AG10803 (cell line): Measurements from ENCODE around the gene FBXO38.
A peak's percentile ranks its signal among the peaks of the same experiment; 100 is the strongest.

Source experiments
- DNase-seq: peaks from one replicate; pipeline ENCODE4 v3.0.0; 2010; ENCODE audit warnings: low read depth
- H3K4me3 ChIP-seq: 2 replicates; pipeline ENCODE4 v1.5.1; 2011; ENCODE audit warnings: mild to moderate bottlenecking, low read length, control low read depth
- CTCF ChIP-seq: conservative IDR thresholded peaks from 2 replicates; pipeline ENCODE4 v1.5.1; 2011; ENCODE audit warnings: mild to moderate bottlenecking, low read length, control low read depth, inconsistent platforms

Gene FBXO38

GRCh38 chr5:148454576-148454975, 70.8 kb downstream of the FBXO38 start:
- H3K4me3 ChIP-seq = no peak overlapping the region
- no peak for TF ChIP-seq CTCF

GRCh38 chr5:148455185-148455584, 71.4 kb downstream of the FBXO38 start:
- H3K4me3 ChIP-seq = no peak overlapping the region
- TF ChIP-seq CTCF = no peak
- DNase-seq = peak; percentile 52

More at GRCh38 chr5:148454576-148454975, 70.8 kb downstream of the FBXO38 start:
- DNase-seq = no peak

GRCh38 chr5:148457183-148457620, 73.4 kb downstream of the FBXO38 start:
- DNase-seq = no peak
- no peak for TF ChIP-seq CTCF

GRCh38 chr5:148458036-148458888, 74.5 kb downstream of the FBXO38 start:
- H3K4me3 ChIP-seq = no peak overlapping the region
- no peak for DNase-seq
- no peak for TF ChIP-seq CTCF

More at GRCh38 chr5:148457183-148457620, 73.4 kb downstream of the FBXO38 start:
- H3K4me3 ChIP-seq = no peak overlapping the region

- no peak for TF ChIP-seq CTCF
- no peak overlapping the region for H3K4me3 ChIP-seq
- DNase-seq = no peak
Measured at GRCh38 chr5:148459669-148460068, 75.9 kb downstream of the FBXO38 start.

- DNase-seq = no peak
- H3K4me3 ChIP-seq = no peak overlapping the region
- TF ChIP-seq CTCF = no peak
Measured at GRCh38 chr5:148465381-148466235, 81.8 kb downstream of the FBXO38 start.
